ENCODE results near the gene RBM3. TPM values are rescaled to one million over a fixed set of nuclear protein-coding genes. Genes with fewer than 3 reads are reported as not detected.

RBM3 gene
- polyA plus RNA-seq, 1 of the 3 experiments (the other 2 are of a cell fraction): 183 TPM

DNA sequence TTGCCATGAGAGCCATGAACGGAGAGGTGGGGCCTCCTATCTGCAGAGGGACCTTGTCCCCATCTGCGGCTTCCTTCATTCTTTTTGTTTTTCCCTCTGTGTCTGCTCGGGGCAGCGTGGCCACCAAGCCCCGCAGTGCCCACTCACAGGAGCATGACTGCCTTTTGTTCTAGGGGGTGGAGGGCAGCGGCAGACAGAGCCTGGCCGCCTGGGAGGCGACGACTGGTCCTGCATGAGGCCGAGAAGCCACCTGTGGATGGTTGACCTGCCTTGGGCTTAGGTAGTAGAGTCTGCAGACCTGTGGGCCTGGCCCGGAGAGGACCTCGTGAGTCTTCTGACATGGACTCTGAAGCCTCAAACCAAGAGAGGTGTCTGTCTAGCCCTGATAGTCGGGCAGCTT is 1.4 kb downstream of the RBM3 start:
- DNase-seq: no peak
- CTCF ChIA-PET: interaction anchor here (0.6 to 1.6 kb wide), 2 partner anchors 36 to 232 kb away, joined by 3 read pairs; partner anchors contain the start of gene TBC1D25
- peak overlapping the region; percentile 98 for H3K9ac ChIP-seq
- 28% methylated on average over 13 of the region's 13 CpGs for WGBS (ENCODE audit: low lambda C conversion rate)
- no peak overlapping the region; a peak in 1 of 4 replicates for H3K27ac ChIP-seq (ENCODE audit: low read depth in 2 of 2, low read length in 1 of 2)
- peaks cover 24% of the 10 kb centered on the region for H3K79me2 ChIP-seq (ENCODE audit: insufficient read depth)
- H3K9me2 ChIP-seq: no peaks in the 10 kb centered on the region
- TF ChIP-seq, protein P1, sequence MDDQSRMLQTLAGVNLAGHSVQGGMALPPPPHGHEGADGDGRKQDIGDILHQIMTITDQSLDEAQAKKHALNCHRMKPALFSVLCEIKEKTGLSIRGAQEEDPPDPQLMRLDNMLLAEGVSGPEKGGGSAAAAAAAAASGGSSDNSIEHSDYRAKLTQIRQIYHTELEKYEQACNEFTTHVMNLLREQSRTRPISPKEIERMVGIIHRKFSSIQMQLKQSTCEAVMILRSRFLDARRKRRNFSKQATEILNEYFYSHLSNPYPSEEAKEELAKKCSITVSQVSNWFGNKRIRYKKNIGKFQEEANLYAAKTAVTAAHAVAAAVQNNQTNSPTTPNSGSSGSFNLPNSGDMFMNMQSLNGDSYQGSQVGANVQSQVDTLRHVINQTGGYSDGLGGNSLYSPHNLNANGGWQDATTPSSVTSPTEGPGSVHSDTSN (IDR thresholded peaks at IDR 0.05): no peak
- no peak for TF ChIP-seq NFIC (IDR thresholded peaks at IDR 0.05; ENCODE audit: borderline replicate concordance)
- TF ChIP-seq, protein P2, sequence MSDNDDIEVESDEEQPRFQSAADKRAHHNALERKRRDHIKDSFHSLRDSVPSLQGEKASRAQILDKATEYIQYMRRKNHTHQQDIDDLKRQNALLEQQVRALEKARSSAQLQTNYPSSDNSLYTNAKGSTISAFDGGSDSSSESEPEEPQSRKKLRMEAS (IDR thresholded peaks at IDR 0.05; ENCODE audit: low read depth): no peak
- TF ChIP-seq RCOR1 (IDR thresholded peaks at IDR 0.05; ENCODE audit: low read length): no peak
- no peak for TF ChIP-seq FOXM1 (IDR thresholded peaks at IDR 0.05; ENCODE audit: low read depth)
- no peak for TF ChIP-seq ELF1 (IDR thresholded peaks at IDR 0.05)
- no peak for TF ChIP-seq RXRA (IDR thresholded peaks at IDR 0.05; ENCODE audit: borderline replicate concordance, low read depth)
- no peak for TF ChIP-seq RFX5 (IDR thresholded peaks at IDR 0.05; ENCODE audit: low read length)
- no peak for TF ChIP-seq CHD2 (IDR thresholded peaks at IDR 0.05; ENCODE audit: low read length, partially characterized antibody)
- TF ChIP-seq GABPA (IDR thresholded peaks at IDR 0.05; ENCODE audit: low read depth): no peak
- no peak for TF ChIP-seq POLR2AphosphoS5 (IDR thresholded peaks at IDR 0.05; ENCODE audit: low read depth, low read length)
- TF ChIP-seq FOSL2 (IDR thresholded peaks at IDR 0.05; ENCODE audit: borderline replicate concordance, low read depth): no peak
- peaks cover 15 to 30% of the 10 kb centered on the region in 2 experiments for H3K36me3 ChIP-seq (replicated peaks in 1 of 2; ENCODE audit: control insufficient read depth in 1 of 2, insufficient read depth in 2 of 2, low read length in 1 of 2)
- H3K9me3 ChIP-seq: no peaks in the 10 kb centered on the region
- peak overlapping the region; percentile 65 to 82 for H3K4me3 ChIP-seq (ENCODE audit: low read depth in 2 of 2, low read length in 1 of 2)
- H2AFZ ChIP-seq (ENCODE audit: low read depth): no peak overlapping the region
- peak overlapping the region; percentile 92 for H3K4me2 ChIP-seq
- H3F3A ChIP-seq (replicated peaks; ENCODE audit: insufficient read depth): peaks cover 25% of the 10 kb centered on the region
- POLR2A ChIA-PET: no interaction called here
- H3K27me3 ChIP-seq (ENCODE audit: insufficient read depth): no peaks in the 10 kb centered on the region; the same call in 1 of the 2 replicates
- H4K20me1 ChIP-seq (ENCODE audit: insufficient read depth): no peaks in the 10 kb centered on the region
- peaks cover 0 to 11% of the 10 kb centered on the region in 2 experiments; a peak in 2 of 4 replicates for H3K4me1 ChIP-seq (ENCODE audit: control insufficient read depth in 1 of 2, insufficient read depth in 2 of 2, low read depth in 1 of 2, low read length in 1 of 2)

DNA sequence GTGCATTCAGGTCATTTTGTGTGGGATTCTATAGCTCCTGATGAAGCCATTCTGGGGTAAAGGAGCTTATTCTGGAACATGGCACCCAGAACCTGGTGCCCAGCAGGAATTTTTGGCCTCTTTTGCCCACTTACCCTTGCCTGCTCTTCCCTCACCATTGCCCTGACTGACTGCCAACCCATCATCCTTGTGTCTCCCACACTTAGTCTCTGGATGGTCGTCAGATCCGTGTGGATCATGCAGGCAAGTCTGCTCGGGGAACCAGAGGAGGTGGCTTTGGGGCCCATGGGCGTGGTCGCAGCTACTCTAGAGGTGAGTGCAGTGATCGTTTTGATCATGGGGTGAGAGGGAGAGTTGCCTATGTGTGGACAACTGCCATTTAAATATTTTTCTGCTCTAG is 1.8 kb downstream of the RBM3 start:
- 38% methylated on average over 6 of the region's 6 CpGs for WGBS (ENCODE audit: low lambda C conversion rate)
- Histone ChIP-seq H3K9me2 (no peaks in the 10 kb centered on the region), H3K4me1 (ENCODE audit: control insufficient read depth in 1 of 2, insufficient read depth in 2 of 2, low read depth in 1 of 2, low read length in 1 of 2) (peaks cover 0 to 11% of the 10 kb centered on the region in 2 experiments; a peak in 2 of 4 replicates), H3K36me3 (replicated peaks in 1 of 2; ENCODE audit: control insufficient read depth in 1 of 2, insufficient read depth in 2 of 2, low read length in 1 of 2) (peaks cover 15 to 30% of the 10 kb centered on the region in 2 experiments), H3K9ac (peak overlapping the region; percentile 98; the same call in 1 of the 2 replicates), H3K27me3 (ENCODE audit: insufficient read depth) (no peaks in the 10 kb centered on the region), H3K27ac (ENCODE audit: low read depth in 2 of 2, low read length in 1 of 2) (no peak overlapping the region), H3F3A (replicated peaks; ENCODE audit: insufficient read depth) (peaks cover 30% of the 10 kb centered on the region), H3K9me3 (no peaks in the 10 kb centered on the region), H3K4me2 (peak overlapping the region; percentile 92), H3K4me3 (ENCODE audit: low read depth in 2 of 2, low read length in 1 of 2) (peak overlapping the region; percentile 65 to 82; a peak in 3 of 4 replicates), H4K20me1 (ENCODE audit: insufficient read depth) (no peaks in the 10 kb centered on the region), H2AFZ (ENCODE audit: low read depth) (no peak overlapping the region), H3K79me2 (ENCODE audit: insufficient read depth) (peaks cover 24% of the 10 kb centered on the region)
- no peak for DNase-seq
- ChIA-PET CTCF (interaction anchor here (0.6 kb wide), 1 partner anchor 232 kb away, joined by 3 read pairs; no protein-coding TSS in a partner anchor), POLR2A (no interaction called here)
- TF ChIP-seq, protein P3, sequence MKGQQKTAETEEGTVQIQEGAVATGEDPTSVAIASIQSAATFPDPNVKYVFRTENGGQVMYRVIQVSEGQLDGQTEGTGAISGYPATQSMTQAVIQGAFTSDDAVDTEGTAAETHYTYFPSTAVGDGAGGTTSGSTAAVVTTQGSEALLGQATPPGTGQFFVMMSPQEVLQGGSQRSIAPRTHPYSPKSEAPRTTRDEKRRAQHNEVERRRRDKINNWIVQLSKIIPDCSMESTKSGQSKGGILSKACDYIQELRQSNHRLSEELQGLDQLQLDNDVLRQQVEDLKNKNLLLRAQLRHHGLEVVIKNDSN (IDR thresholded peaks at IDR 0.05; ENCODE audit: borderline replicate concordance, low read depth): no peak
- TF ChIP-seq NFIC (IDR thresholded peaks at IDR 0.05; ENCODE audit: borderline replicate concordance): no peak
- no peak for TF ChIP-seq RXRA (IDR thresholded peaks at IDR 0.05; ENCODE audit: borderline replicate concordance, low read depth)
- no peak for TF ChIP-seq CHD2 (IDR thresholded peaks at IDR 0.05; ENCODE audit: low read length, partially characterized antibody)
- TF ChIP-seq, protein P4, sequence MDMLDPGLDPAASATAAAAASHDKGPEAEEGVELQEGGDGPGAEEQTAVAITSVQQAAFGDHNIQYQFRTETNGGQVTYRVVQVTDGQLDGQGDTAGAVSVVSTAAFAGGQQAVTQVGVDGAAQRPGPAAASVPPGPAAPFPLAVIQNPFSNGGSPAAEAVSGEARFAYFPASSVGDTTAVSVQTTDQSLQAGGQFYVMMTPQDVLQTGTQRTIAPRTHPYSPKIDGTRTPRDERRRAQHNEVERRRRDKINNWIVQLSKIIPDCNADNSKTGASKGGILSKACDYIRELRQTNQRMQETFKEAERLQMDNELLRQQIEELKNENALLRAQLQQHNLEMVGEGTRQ (IDR thresholded peaks at IDR 0.05; ENCODE audit: borderline replicate concordance, low read depth, low read length): no peak
- TF ChIP-seq TEAD4 (IDR thresholded peaks at IDR 0.05; ENCODE audit: borderline replicate concordance, insufficient read depth): no peak
- TF ChIP-seq SMC3 (IDR thresholded peaks at IDR 0.05; ENCODE audit: low read depth, low read length): no peak
- TF ChIP-seq FOXM1 (IDR thresholded peaks at IDR 0.05; ENCODE audit: low read depth): no peak
- no peak for TF ChIP-seq JUND (IDR thresholded peaks at IDR 0.05)
- TF ChIP-seq, protein P5, sequence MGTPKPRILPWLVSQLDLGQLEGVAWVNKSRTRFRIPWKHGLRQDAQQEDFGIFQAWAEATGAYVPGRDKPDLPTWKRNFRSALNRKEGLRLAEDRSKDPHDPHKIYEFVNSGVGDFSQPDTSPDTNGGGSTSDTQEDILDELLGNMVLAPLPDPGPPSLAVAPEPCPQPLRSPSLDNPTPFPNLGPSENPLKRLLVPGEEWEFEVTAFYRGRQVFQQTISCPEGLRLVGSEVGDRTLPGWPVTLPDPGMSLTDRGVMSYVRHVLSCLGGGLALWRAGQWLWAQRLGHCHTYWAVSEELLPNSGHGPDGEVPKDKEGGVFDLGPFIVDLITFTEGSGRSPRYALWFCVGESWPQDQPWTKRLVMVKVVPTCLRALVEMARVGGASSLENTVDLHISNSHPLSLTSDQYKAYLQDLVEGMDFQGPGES (IDR thresholded peaks at IDR 0.05; ENCODE audit: low read depth, low read length): no peak
- no peak for TF ChIP-seq TCF12 (IDR thresholded peaks at IDR 0.05)
- TF ChIP-seq FOSL2 (IDR thresholded peaks at IDR 0.05; ENCODE audit: borderline replicate concordance, low read depth): no peak
- no peak for TF ChIP-seq NRF1 (IDR thresholded peaks at IDR 0.05; ENCODE audit: low read depth, low read length)
- TF ChIP-seq RFX5 (IDR thresholded peaks at IDR 0.05; ENCODE audit: low read length): no peak
- no peak for TF ChIP-seq EP300 (IDR thresholded peaks at IDR 0.05; ENCODE audit: borderline replicate concordance in 1 of 2, low read depth in 1 of 2, low read length in 1 of 2)
- TF ChIP-seq MEF2A (IDR thresholded peaks at IDR 0.05; ENCODE audit: borderline replicate concordance, low read depth): no peak
- no peak for TF ChIP-seq EZH2phosphoT487 (IDR thresholded peaks at IDR 0.05; ENCODE audit: borderline replicate concordance, low read depth)
- no peak for TF ChIP-seq FOXJ3 (CRISPR knock-in tag; IDR thresholded peaks at IDR 0.05)

All from SK-N-SH (cell line).